Sigmoid colon (tissue), 4 donors: ENCODE data around the gene SPNS1.

Source experiments
- CTCF ChIP-seq, 4 experiments: fragments of 450-650 bp in 3 of 4; fragments of 200-600 bp in 1 of 4; IDR thresholded peaks; one replicate each; pipeline ENCODE4 v1.5.1; 2016 to 2019; ENCODE audit warnings: antibody characterized with exemption in 4 of 4, mild to moderate bottlenecking in 3 of 4, moderate library complexity in 2 of 4
- EP300 ChIP-seq, 4 donors: sonication (generic); formaldehyde crosslinking; IDR thresholded peaks; one replicate each; pipeline ENCODE4 v1.6.1; 2017; ENCODE audit warnings: antibody characterized with exemption in 4 of 4
- POLR2A ChIP-seq, 2 donors: fragments of 450-650 bp; IDR thresholded peaks; one replicate each; pipeline ENCODE4 v1.6.1; 2016; ENCODE audit warnings: antibody characterized with exemption in 2 of 2, mild to moderate bottlenecking in 2 of 2, moderate library complexity in 2 of 2

DNA sequence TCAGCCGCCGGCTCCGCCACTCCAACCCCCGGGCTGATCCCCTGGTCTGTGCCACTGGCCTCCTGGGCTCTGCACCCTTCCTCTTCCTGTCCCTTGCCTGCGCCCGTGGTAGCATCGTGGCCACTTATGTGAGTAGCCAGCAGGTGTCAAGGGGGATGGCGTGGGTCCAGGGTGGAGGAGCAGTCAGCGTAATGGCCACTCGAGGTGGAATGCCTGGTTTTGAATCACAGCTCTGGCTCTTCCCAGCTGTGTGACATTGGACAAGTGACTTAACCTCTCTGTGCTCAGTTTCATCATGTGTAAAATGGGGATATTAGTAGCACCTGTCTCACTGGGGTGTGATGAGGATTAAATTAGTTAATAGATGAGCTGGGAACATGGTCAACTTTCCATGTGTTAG is 7.8 kb downstream of the SPNS1 start:
- TF ChIP-seq CTCF (IDR thresholded peaks at IDR 0.05) (no peak), EP300 (IDR thresholded peaks at IDR 0.05) (no peak), POLR2A (IDR thresholded peaks at IDR 0.05) (no peak)
